Transverse colon (tissue), 4 donors: ENCODE data around the gene GPC6.

Experiments used
- CTCF ChIP-seq, 5 experiments: fragments of 200-600 bp in 3 of 5; fragments of 450-650 bp in 2 of 5; sonication (generic) in 3 of 5; IDR thresholded peaks; 1 replicate in 2 of 5; 2 replicates in 3 of 5; pipeline ENCODE4 v1.5.1; 2016 to 2017; ENCODE audit warnings: antibody characterized with exemption in 5 of 5, inconsistent platforms in 3 of 5, mild to moderate bottlenecking in 2 of 5, moderate library complexity in 1 of 5
- EP300 ChIP-seq: sonication (generic); formaldehyde crosslinking; IDR thresholded peaks from one replicate; pipeline ENCODE4 v1.6.1; 2017; ENCODE audit warnings: antibody characterized with exemption, low read depth
- POLR2A ChIP-seq: fragments of 450-650 bp; IDR thresholded peaks from one replicate; pipeline ENCODE4 v1.6.1; 2016; ENCODE audit warnings: antibody characterized with exemption, mild to moderate bottlenecking, moderate library complexity
- POLR2AphosphoS5 ChIP-seq, 3 donors: sonication (generic); formaldehyde crosslinking; IDR thresholded peaks; one replicate each; pipeline ENCODE4 v1.6.1; 2016; ENCODE audit warnings: antibody characterized with exemption in 3 of 3

GRCh38 chr13:93784191-93784590, 557.6 kb downstream of the GPC6 start:
- no peak for TF ChIP-seq CTCF (IDR thresholded peaks at IDR 0.05)
- no peak for TF ChIP-seq EP300
- TF ChIP-seq POLR2AphosphoS5 (IDR thresholded peaks at IDR 0.05), result no peak
- TF ChIP-seq POLR2A, result no peak
